GM19238 (cell line): ENCODE measurements around the gene P2RX3.

Source experiments
- DNase-seq: peaks from one replicate; pipeline ENCODE4 v3.0.0; 2011; ENCODE audit warnings: low spot score; ENCODE audit not compliant: insufficient read length

The P2RX3 gene

GRCh38 chr11:57421066-57421465 is 82.9 kb downstream of the P2RX3 start:
- DNase-seq: no peak

DNA sequence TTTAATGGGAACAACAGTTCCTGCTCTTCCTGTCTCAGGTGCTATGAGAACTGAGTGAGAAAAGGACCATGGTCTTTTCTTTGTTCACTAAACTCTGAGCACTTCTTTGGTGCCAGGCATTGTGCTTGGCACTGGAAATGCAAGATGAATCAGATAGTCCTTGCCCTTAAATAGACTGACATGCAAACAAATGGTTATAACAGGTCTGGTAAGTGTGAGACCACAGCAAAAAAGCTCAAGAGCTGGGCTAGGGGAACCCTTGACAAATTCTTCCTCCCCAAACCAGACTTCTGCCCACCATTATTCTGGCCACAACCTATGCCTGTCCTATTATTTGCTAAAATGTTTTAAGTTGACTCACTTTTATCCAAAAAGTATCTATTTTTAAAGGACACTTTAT is 83.7 kb downstream of the P2RX3 start:
- DNase-seq: no peak
